Testis (tissue), 2 donors: ENCODE data around the gene GRAP.

Experiments
- POLR2A ChIP-seq: fragments of 450-650 bp; IDR thresholded peaks from one replicate; pipeline ENCODE4 v1.6.1; 2017; ENCODE audit warnings: antibody characterized with exemption, mild to moderate bottlenecking, moderate library complexity
- TF ChIP-seq, protein P1 (sequence below), 3 experiments: fragments of 450-650 bp in 2 of 3; fragments of 200-600 bp in 1 of 3; sonication (generic) in 1 of 3; IDR thresholded peaks; one replicate each; pipeline ENCODE4 v1.5.1; 2016 to 2019; ENCODE audit warnings: antibody characterized with exemption in 3 of 3, mild to moderate bottlenecking in 2 of 3, moderate library complexity in 1 of 3

GRCh38 chr17:18977021-18977420 is 69.7 kb downstream of the GRAP start:
- TF ChIP-seq, protein P1, sequence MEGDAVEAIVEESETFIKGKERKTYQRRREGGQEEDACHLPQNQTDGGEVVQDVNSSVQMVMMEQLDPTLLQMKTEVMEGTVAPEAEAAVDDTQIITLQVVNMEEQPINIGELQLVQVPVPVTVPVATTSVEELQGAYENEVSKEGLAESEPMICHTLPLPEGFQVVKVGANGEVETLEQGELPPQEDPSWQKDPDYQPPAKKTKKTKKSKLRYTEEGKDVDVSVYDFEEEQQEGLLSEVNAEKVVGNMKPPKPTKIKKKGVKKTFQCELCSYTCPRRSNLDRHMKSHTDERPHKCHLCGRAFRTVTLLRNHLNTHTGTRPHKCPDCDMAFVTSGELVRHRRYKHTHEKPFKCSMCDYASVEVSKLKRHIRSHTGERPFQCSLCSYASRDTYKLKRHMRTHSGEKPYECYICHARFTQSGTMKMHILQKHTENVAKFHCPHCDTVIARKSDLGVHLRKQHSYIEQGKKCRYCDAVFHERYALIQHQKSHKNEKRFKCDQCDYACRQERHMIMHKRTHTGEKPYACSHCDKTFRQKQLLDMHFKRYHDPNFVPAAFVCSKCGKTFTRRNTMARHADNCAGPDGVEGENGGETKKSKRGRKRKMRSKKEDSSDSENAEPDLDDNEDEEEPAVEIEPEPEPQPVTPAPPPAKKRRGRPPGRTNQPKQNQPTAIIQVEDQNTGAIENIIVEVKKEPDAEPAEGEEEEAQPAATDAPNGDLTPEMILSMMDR (IDR thresholded peaks at IDR 0.05) = no peak
- no peak for TF ChIP-seq POLR2A
